Measurements from ENCODE around the gene ZFYVE16. TPM values are rescaled to one million over a fixed set of nuclear protein-coding genes. Genes with fewer than 3 reads are reported as not detected.

Gene ZFYVE16
- total RNA-seq (100 to 1,000 TPM in 1 of 2 donors, 10 to 100 TPM in 1; 63.3 to 113 TPM), polyA plus RNA-seq (ENCODE audit: insufficient read length in 2 of 2) (10 to 100 TPM; 69.9 to 75.1 TPM)
- long read RNA-seq, donor 1, full-length matches to known transcripts: 4 of 26 reads
- long read RNA-seq, donor 1, partial matches to known transcripts: 22 of 26 reads
- long read RNA-seq, donor 1, other reads (novel, unspliced or antisense): 0 of 26 reads
- long read RNA-seq, donor 2, full-length matches to known transcripts: 1 of 1 reads
- long read RNA-seq, donor 2, partial matches to known transcripts: 0 of 1 reads
- long read RNA-seq, donor 2, other reads (novel, unspliced or antisense): 0 of 1 reads
- long read RNA-seq, donor 3, full-length matches to known transcripts: 1 of 1 reads
- long read RNA-seq, donor 3, partial matches to known transcripts: 0 of 1 reads
- long read RNA-seq, donor 3, other reads (novel, unspliced or antisense): 0 of 1 reads
- long read RNA-seq, donor 4, full-length matches to known transcripts: 3 of 20 reads
- long read RNA-seq, donor 4, partial matches to known transcripts: 17 of 20 reads
- long read RNA-seq, donor 4, other reads (novel, unspliced or antisense): 0 of 20 reads

GRCh38 chr5:80407735-80408483 lies at the start of gene ZFYVE16:
ZFYVE16 (plus strand) TSS chr5:80408064; CDS start chr5:80434148, 26,084 bp downstream.
- DNase-seq (ENCODE audit: low read depth in 4 of 6, low spot score in 6 of 6): peak; percentile 94 to 99 (median 98)
- no peaks in the 10 kb centered on the region for H3K27me3 ChIP-seq (ENCODE audit: control insufficient read depth, insufficient read depth, low read length)
- peaks cover 5% of the 10 kb centered on the region for H3K36me3 ChIP-seq (ENCODE audit: control insufficient read depth, insufficient read depth, low read length)
- H3K27ac ChIP-seq (ENCODE audit: low read depth, low read length): peak within 1 kb of the TSS; percentile 99
- H3K4me3 ChIP-seq (ENCODE audit: low read depth, low read length): peak within 1 kb of the TSS; percentile 94
- no peaks in the 10 kb centered on the region for H3K9me3 ChIP-seq (ENCODE audit: control insufficient read depth, insufficient read depth, low read length)
- peaks cover 8% of the 10 kb centered on the region for H3K4me1 ChIP-seq (ENCODE audit: control insufficient read depth, insufficient read depth, low read length)
- under 1% methylated on average over 65 of the region's 66 CpGs for WGBS (ENCODE audit: insufficient coverage)

GRCh38 chr5:80360914-80361444 lies 46.9 kb upstream of the ZFYVE16 start:
- H3K4me3 ChIP-seq (ENCODE audit: low read depth, low read length): no peak overlapping the region
- H3K4me1 ChIP-seq (ENCODE audit: control insufficient read depth, insufficient read depth, low read length): no peaks in the 10 kb centered on the region
- H3K27me3 ChIP-seq (ENCODE audit: control insufficient read depth, insufficient read depth, low read length): no peaks in the 10 kb centered on the region
- no peak overlapping the region for H3K27ac ChIP-seq (ENCODE audit: low read depth, low read length)
- no peaks in the 10 kb centered on the region for H3K9me3 ChIP-seq (ENCODE audit: control insufficient read depth, insufficient read depth, low read length)
- no peaks in the 10 kb centered on the region for H3K36me3 ChIP-seq (ENCODE audit: control insufficient read depth, insufficient read depth, low read length)
- DNase-seq (ENCODE audit: low read depth in 4 of 6, low spot score in 6 of 6): no peak

- WGBS (ENCODE audit: insufficient coverage): 100% methylated on average over 1 of the region's 6 CpGs
- no peak overlapping the region for H3K27ac ChIP-seq (ENCODE audit: low read depth, low read length)
- no peaks in the 10 kb centered on the region for H3K27me3 ChIP-seq (ENCODE audit: control insufficient read depth, insufficient read depth, low read length)
- no peak for DNase-seq (ENCODE audit: low read depth in 4 of 6, low spot score in 6 of 6)
- H3K36me3 ChIP-seq (ENCODE audit: control insufficient read depth, insufficient read depth, low read length): no peaks in the 10 kb centered on the region
- no peaks in the 10 kb centered on the region for H3K9me3 ChIP-seq (ENCODE audit: control insufficient read depth, insufficient read depth, low read length)
- H3K4me1 ChIP-seq (ENCODE audit: control insufficient read depth, insufficient read depth, low read length): peaks cover 2% of the 10 kb centered on the region
- H3K4me3 ChIP-seq (ENCODE audit: low read depth, low read length): no peak overlapping the region
These were observed 43.0 kb upstream of the ZFYVE16 start for GRCh38 chr5:80364892-80365291.

- Histone ChIP-seq H3K9me3 (ENCODE audit: control insufficient read depth, insufficient read depth, low read length) (no peaks in the 10 kb centered on the region), H3K27me3 (ENCODE audit: control insufficient read depth, insufficient read depth, low read length) (no peaks in the 10 kb centered on the region), H3K4me1 (ENCODE audit: control insufficient read depth, insufficient read depth, low read length) (peaks cover 6% of the 10 kb centered on the region), H3K4me3 (ENCODE audit: low read depth, low read length) (no peak overlapping the region), H3K36me3 (ENCODE audit: control insufficient read depth, insufficient read depth, low read length) (no peaks in the 10 kb centered on the region), H3K27ac (ENCODE audit: low read depth, low read length) (peak overlapping the region; percentile 42)
- WGBS (ENCODE audit: insufficient coverage): no CpG with 5 or more reads among the region's 4 CpGs
- DNase-seq (ENCODE audit: low read depth in 4 of 6, low spot score in 6 of 6): peak in 4 of 6 donors; percentile 7 to 73 (median 40)
These were observed 39.0 kb upstream of the ZFYVE16 start for GRCh38 chr5:80368661-80369480.

GRCh38 chr5:80369521-80369920 lies 38.3 kb upstream of the ZFYVE16 start:
- Histone ChIP-seq H3K27ac (ENCODE audit: low read depth, low read length) (peak overlapping the region; percentile 42), H3K4me3 (ENCODE audit: low read depth, low read length) (no peak overlapping the region), H3K9me3 (ENCODE audit: control insufficient read depth, insufficient read depth, low read length) (no peaks in the 10 kb centered on the region), H3K4me1 (ENCODE audit: control insufficient read depth, insufficient read depth, low read length) (peaks cover 6% of the 10 kb centered on the region), H3K36me3 (ENCODE audit: control insufficient read depth, insufficient read depth, low read length) (no peaks in the 10 kb centered on the region), H3K27me3 (ENCODE audit: control insufficient read depth, insufficient read depth, low read length) (no peaks in the 10 kb centered on the region)
- DNase-seq (ENCODE audit: low read depth in 4 of 6, low spot score in 6 of 6): peak in 4 of 6 donors; percentile 15 to 50 (median 28)
- 46% methylated on average over 6 of the region's 8 CpGs for WGBS (ENCODE audit: insufficient coverage)

GRCh38 chr5:80370390-80370789 lies 37.5 kb upstream of the ZFYVE16 start:
- peaks cover 6% of the 10 kb centered on the region for H3K4me1 ChIP-seq (ENCODE audit: control insufficient read depth, insufficient read depth, low read length)
- no peaks in the 10 kb centered on the region for H3K36me3 ChIP-seq (ENCODE audit: control insufficient read depth, insufficient read depth, low read length)
- no peak overlapping the region for H3K4me3 ChIP-seq (ENCODE audit: low read depth, low read length)
- H3K9me3 ChIP-seq (ENCODE audit: control insufficient read depth, insufficient read depth, low read length): no peaks in the 10 kb centered on the region
- no peak for DNase-seq (ENCODE audit: low read depth in 4 of 6, low spot score in 6 of 6)
- no peaks in the 10 kb centered on the region for H3K27me3 ChIP-seq (ENCODE audit: control insufficient read depth, insufficient read depth, low read length)
- H3K27ac ChIP-seq (ENCODE audit: low read depth, low read length): peak overlapping the region; percentile 42
- WGBS (ENCODE audit: insufficient coverage): no CpG with 5 or more reads among the region's 1 CpG

GRCh38 chr5:80372780-80373179 lies 35.1 kb upstream of the ZFYVE16 start:
- Histone ChIP-seq H3K36me3 (ENCODE audit: control insufficient read depth, insufficient read depth, low read length) (no peaks in the 10 kb centered on the region), H3K27ac (ENCODE audit: low read depth, low read length) (no peak overlapping the region), H3K4me1 (ENCODE audit: control insufficient read depth, insufficient read depth, low read length) (peaks cover 6% of the 10 kb centered on the region), H3K9me3 (ENCODE audit: control insufficient read depth, insufficient read depth, low read length) (no peaks in the 10 kb centered on the region), H3K27me3 (ENCODE audit: control insufficient read depth, insufficient read depth, low read length) (no peaks in the 10 kb centered on the region), H3K4me3 (ENCODE audit: low read depth, low read length) (no peak overlapping the region)
- WGBS (ENCODE audit: insufficient coverage): no CpG with 5 or more reads among the region's 1 CpG
- peak in 1 of 6 donors; percentile 53 for DNase-seq (ENCODE audit: low read depth in 4 of 6, low spot score in 6 of 6)

- Histone ChIP-seq H3K36me3 (ENCODE audit: control insufficient read depth, insufficient read depth, low read length) (no peaks in the 10 kb centered on the region), H3K9me3 (ENCODE audit: control insufficient read depth, insufficient read depth, low read length) (no peaks in the 10 kb centered on the region), H3K4me3 (ENCODE audit: low read depth, low read length) (no peak overlapping the region), H3K4me1 (ENCODE audit: control insufficient read depth, insufficient read depth, low read length) (peaks cover 6% of the 10 kb centered on the region), H3K27ac (ENCODE audit: low read depth, low read length) (no peak overlapping the region), H3K27me3 (ENCODE audit: control insufficient read depth, insufficient read depth, low read length) (no peaks in the 10 kb centered on the region)
- no CpG with 5 or more reads among the region's 3 CpGs for WGBS (ENCODE audit: insufficient coverage)
- DNase-seq (ENCODE audit: low read depth in 4 of 6, low spot score in 6 of 6): no peak
These were observed 33.7 kb upstream of the ZFYVE16 start for GRCh38 chr5:80374188-80374587.

GRCh38 chr5:80376557-80376956 lies 31.3 kb upstream of the ZFYVE16 start:
- no peak overlapping the region for H3K27ac ChIP-seq (ENCODE audit: low read depth, low read length)
- DNase-seq (ENCODE audit: low read depth in 4 of 6, low spot score in 6 of 6): no peak
- WGBS (ENCODE audit: insufficient coverage): no CpG with 5 or more reads among the region's 3 CpGs
- H3K4me1 ChIP-seq (ENCODE audit: control insufficient read depth, insufficient read depth, low read length): no peaks in the 10 kb centered on the region
- H3K27me3 ChIP-seq (ENCODE audit: control insufficient read depth, insufficient read depth, low read length): no peaks in the 10 kb centered on the region
- no peak overlapping the region for H3K4me3 ChIP-seq (ENCODE audit: low read depth, low read length)
- no peaks in the 10 kb centered on the region for H3K9me3 ChIP-seq (ENCODE audit: control insufficient read depth, insufficient read depth, low read length)
- no peaks in the 10 kb centered on the region for H3K36me3 ChIP-seq (ENCODE audit: control insufficient read depth, insufficient read depth, low read length)
